ENCODE results near the gene FAR1.

Gene FAR1

DNA sequence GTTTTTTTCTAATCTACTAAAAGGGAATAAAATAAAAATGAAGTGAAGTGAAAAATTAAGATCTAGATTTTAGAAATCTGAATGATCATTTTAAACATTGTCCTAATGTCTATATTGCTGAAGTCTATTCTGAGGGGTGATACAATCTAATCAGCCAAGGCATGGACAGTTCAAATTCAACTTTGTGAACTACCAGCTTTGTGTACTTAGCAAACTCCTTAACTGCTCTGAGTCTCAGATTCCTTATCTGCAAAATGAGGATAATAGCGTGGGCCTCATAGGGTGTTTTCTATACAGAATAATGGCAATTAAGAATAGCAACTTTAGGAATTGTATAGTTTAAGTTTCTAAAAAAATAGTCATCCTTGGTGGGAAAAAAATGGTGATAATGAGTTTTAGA lies 31.4 kb downstream of the FAR1 start:
- Histone ChIP-seq H3K4me2 (ENCODE audit: low read length) (no peak overlapping the region), H3K4me3 (ENCODE audit: low read depth, low read length) (no peak overlapping the region), H3K79me2 (no peaks in the 10 kb centered on the region), H3K27me3 (ENCODE audit: control insufficient read depth, insufficient read depth, low read length) (no peaks in the 10 kb centered on the region), H3K27ac (no peak overlapping the region), H3K4me1 (no peaks in the 10 kb centered on the region), H3K9me3 (ENCODE audit: control insufficient read depth, low read length) (no peaks in the 10 kb centered on the region), H2AFZ (no peak overlapping the region), H3K36me3 (ENCODE audit: control insufficient read depth, insufficient read depth, low read length) (no peaks in the 10 kb centered on the region), H3K9ac (no peak overlapping the region)
- TF ChIP-seq, protein P1, sequence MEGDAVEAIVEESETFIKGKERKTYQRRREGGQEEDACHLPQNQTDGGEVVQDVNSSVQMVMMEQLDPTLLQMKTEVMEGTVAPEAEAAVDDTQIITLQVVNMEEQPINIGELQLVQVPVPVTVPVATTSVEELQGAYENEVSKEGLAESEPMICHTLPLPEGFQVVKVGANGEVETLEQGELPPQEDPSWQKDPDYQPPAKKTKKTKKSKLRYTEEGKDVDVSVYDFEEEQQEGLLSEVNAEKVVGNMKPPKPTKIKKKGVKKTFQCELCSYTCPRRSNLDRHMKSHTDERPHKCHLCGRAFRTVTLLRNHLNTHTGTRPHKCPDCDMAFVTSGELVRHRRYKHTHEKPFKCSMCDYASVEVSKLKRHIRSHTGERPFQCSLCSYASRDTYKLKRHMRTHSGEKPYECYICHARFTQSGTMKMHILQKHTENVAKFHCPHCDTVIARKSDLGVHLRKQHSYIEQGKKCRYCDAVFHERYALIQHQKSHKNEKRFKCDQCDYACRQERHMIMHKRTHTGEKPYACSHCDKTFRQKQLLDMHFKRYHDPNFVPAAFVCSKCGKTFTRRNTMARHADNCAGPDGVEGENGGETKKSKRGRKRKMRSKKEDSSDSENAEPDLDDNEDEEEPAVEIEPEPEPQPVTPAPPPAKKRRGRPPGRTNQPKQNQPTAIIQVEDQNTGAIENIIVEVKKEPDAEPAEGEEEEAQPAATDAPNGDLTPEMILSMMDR (IDR thresholded peaks at IDR 0.05) = no peak

DNA sequence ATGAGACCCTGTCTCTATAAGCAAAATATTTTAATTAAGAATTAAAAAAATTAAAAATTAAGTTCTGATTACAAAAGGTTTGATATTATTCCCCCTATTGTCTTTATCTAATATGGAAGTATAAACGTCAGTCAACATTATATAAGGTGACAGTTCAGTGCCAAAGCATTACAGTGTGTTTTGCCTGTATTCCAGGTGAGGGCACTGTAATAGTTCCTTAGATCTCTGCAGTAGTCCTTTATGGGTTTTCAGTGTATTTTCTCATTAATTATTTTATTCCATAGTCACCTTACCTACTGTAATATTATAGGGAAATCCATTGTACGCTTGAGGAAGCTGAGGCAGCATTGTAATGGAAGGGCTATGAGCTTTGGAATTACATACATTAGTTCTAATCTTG lies 33.0 kb downstream of the FAR1 start:
- Histone ChIP-seq H3K79me2 (no peaks in the 10 kb centered on the region), H3K27me3 (ENCODE audit: control insufficient read depth, insufficient read depth, low read length) (no peaks in the 10 kb centered on the region)

DNA sequence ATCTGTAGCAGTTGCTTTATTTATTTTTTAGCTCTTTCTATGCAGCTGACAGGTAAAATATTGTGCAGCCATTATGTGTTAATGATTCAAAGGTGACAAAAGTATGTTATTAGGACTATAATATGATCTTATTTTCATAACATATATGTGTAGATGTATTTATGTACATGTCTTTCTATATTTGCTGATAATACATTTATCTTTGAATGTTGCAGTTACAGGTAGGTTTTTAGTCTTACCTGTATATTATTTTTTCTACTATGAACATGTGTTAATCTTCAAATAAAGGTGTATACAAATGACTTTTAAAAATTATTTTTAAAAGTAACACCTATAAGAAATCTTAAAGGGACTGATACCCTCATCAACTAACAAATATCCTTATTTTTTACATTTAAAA lies 33.6 kb downstream of the FAR1 start:
- no peak overlapping the region for H3K4me2 ChIP-seq (ENCODE audit: low read length)
- no peak overlapping the region for H3K4me3 ChIP-seq (ENCODE audit: low read depth, low read length)
- no peaks in the 10 kb centered on the region for H3K4me1 ChIP-seq
- no peak overlapping the region for H3K9ac ChIP-seq
- no peaks in the 10 kb centered on the region for H3K36me3 ChIP-seq (ENCODE audit: control insufficient read depth, insufficient read depth, low read length)
- no peaks in the 10 kb centered on the region for H3K27me3 ChIP-seq (ENCODE audit: control insufficient read depth, insufficient read depth, low read length)
- H2AFZ ChIP-seq = no peak overlapping the region
- no peak overlapping the region for H3K27ac ChIP-seq
- H3K79me2 ChIP-seq = no peaks in the 10 kb centered on the region
- no peaks in the 10 kb centered on the region for H3K9me3 ChIP-seq (ENCODE audit: control insufficient read depth, low read length)
- TF ChIP-seq, protein P1 (IDR thresholded peaks at IDR 0.05) = no peak

More for the DNA sequence above, 33.0 kb downstream of the FAR1 start:
- Histone ChIP-seq H3K36me3 (ENCODE audit: control insufficient read depth, insufficient read depth, low read length) (no peaks in the 10 kb centered on the region), H3K9me3 (ENCODE audit: control insufficient read depth, low read length) (no peaks in the 10 kb centered on the region), H3K4me2 (ENCODE audit: low read length) (no peak overlapping the region), H3K4me1 (no peaks in the 10 kb centered on the region), H3K4me3 (ENCODE audit: low read depth, low read length) (no peak overlapping the region), H3K9ac (no peak overlapping the region), H2AFZ (no peak overlapping the region), H3K27ac (no peak overlapping the region)
- TF ChIP-seq, protein P1 (IDR thresholded peaks at IDR 0.05) = no peak

DNA sequence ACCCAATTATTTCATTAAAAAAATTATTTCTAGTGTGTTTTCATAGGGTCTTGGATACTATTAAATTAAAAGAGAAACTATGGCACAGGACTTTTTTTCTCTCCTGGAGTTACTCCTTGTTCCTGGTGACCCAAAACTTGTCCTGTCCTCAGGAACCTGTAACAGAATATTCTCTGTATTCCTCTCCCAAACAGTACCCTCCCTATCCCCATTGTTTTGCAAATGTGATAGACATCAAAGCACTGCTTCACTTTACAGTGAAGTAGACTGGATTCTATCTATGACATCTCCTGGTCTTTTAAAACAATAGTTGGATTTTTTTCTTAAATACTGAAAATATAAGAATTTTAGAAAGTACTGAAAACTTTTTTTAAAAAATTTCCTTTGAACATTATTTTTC lies 37.2 kb downstream of the FAR1 start:
- no peaks in the 10 kb centered on the region for H3K36me3 ChIP-seq (ENCODE audit: control insufficient read depth, insufficient read depth, low read length)
- H3K27ac ChIP-seq = no peak overlapping the region
- H3K9me3 ChIP-seq (ENCODE audit: control insufficient read depth, low read length) = no peaks in the 10 kb centered on the region
- H3K4me3 ChIP-seq (ENCODE audit: low read depth, low read length) = no peak overlapping the region
- no peak overlapping the region for H3K9ac ChIP-seq
- H3K4me2 ChIP-seq (ENCODE audit: low read length) = no peak overlapping the region
- no peaks in the 10 kb centered on the region for H3K27me3 ChIP-seq (ENCODE audit: control insufficient read depth, insufficient read depth, low read length)
- TF ChIP-seq, protein P1 (IDR thresholded peaks at IDR 0.05) = no peak
- H3K4me1 ChIP-seq = no peaks in the 10 kb centered on the region
- H2AFZ ChIP-seq = no peak overlapping the region
- no peaks in the 10 kb centered on the region for H3K79me2 ChIP-seq

DNA sequence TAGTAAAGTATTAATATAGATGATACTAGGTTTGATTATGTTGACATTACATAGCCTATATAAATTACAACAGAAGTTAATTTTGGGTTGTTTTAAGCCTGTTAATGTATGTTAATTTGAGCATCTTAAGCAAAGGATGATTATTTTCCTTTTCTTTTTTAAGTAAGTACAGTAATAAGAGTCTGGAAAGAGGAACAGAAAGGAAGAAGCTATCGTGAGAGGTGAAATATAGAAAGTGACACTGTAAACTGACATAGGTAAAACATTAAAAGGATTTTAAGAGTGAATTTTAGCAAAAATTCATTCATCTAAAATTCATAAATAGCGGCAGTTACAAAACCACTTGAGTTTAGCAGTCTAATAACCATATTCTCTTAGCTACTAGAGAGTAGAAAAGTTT lies 45.5 kb downstream of the FAR1 start:
- no peaks in the 10 kb centered on the region for H3K36me3 ChIP-seq (ENCODE audit: control insufficient read depth, insufficient read depth, low read length)
- H3K4me1 ChIP-seq = no peaks in the 10 kb centered on the region

More for the DNA sequence above, 45.5 kb downstream of the FAR1 start:
- no peaks in the 10 kb centered on the region for H3K27me3 ChIP-seq (ENCODE audit: control insufficient read depth, insufficient read depth, low read length)
- no peak overlapping the region for H3K4me3 ChIP-seq (ENCODE audit: low read depth, low read length)
- no peaks in the 10 kb centered on the region for H3K9me3 ChIP-seq (ENCODE audit: control insufficient read depth, low read length)
- H3K79me2 ChIP-seq = no peaks in the 10 kb centered on the region
- H3K4me2 ChIP-seq (ENCODE audit: low read length) = no peak overlapping the region
- H2AFZ ChIP-seq = no peak overlapping the region
- TF ChIP-seq, protein P1 (IDR thresholded peaks at IDR 0.05) = no peak
- H3K9ac ChIP-seq = no peak overlapping the region
- no peak overlapping the region for H3K27ac ChIP-seq

Data from parathyroid adenoma (tissue), 2 donors.